GM19239 (cell line): ENCODE data around the gene F8.
"Not testable (repeated sequence)": the region's sequence is repeated elsewhere in the genome, so short reads cannot be mapped to it uniquely, and the experiment has no call there.

Experiments
- DNase-seq: peaks from one replicate; pipeline ENCODE4 v3.0.0; 2011; ENCODE audit warnings: low spot score; ENCODE audit not compliant: insufficient read length
- FAIRE-seq: peaks from 2 replicates; lab custom pipeline; 2011; peaks lifted over from hg19 to GRCh38; lab: Jason Lieb, UNC

Gene F8

GRCh38 chrX:154822029-154822428 lies 200.5 kb downstream of the F8 start:
- FAIRE-seq (no peak), DNase-seq (no peak)

- DNase-seq (no peak), FAIRE-seq (no peak)
Observed at GRCh38 chrX:154821523-154821922, 201.0 kb downstream of the F8 start.

- no peak for DNase-seq
- no peak for FAIRE-seq
Observed at GRCh38 chrX:154819771-154820341, 202.7 kb downstream of the F8 start.

GRCh38 chrX:154818916-154819770 lies 203.4 kb downstream of the F8 start:
- FAIRE-seq (peak; percentile 18), DNase-seq (no peak)

GRCh38 chrX:154817048-154817618 lies 205.4 kb downstream of the F8 start:
- not testable (repeated sequence) for DNase-seq, FAIRE-seq

GRCh38 chrX:154816326-154816898 lies 206.1 kb downstream of the F8 start:
- not testable (repeated sequence) for FAIRE-seq, DNase-seq

- DNase-seq (no peak), FAIRE-seq (no peak)
Observed at GRCh38 chrX:154815274-154815818, 207.2 kb downstream of the F8 start.

- FAIRE-seq (peak; percentile 55), DNase-seq (no peak)
Observed at GRCh38 chrX:154813801-154814200, 208.7 kb downstream of the F8 start.

- FAIRE-seq (no peak), DNase-seq (no peak)
Observed at GRCh38 chrX:154812341-154813101, 210.0 kb downstream of the F8 start.

GRCh38 chrX:154809939-154810665 lies 212.4 kb downstream of the F8 start:
- FAIRE-seq (no peak), DNase-seq (no peak)

- DNase-seq (no peak), FAIRE-seq (no peak)
Observed at GRCh38 chrX:154806837-154807501, 215.6 kb downstream of the F8 start.

- no peak for FAIRE-seq
Observed at GRCh38 chrX:154805696-154806091, 216.8 kb downstream of the F8 start.

GRCh38 chrX:154804957-154805695 lies 217.4 kb downstream of the F8 start, which contains the start of gene MPP1:
MPP1 (minus strand) TSS chrX:154805485; CDS start chrX:154805373, 112 bp downstream.
- peak; percentile 95 for FAIRE-seq
- DNase-seq = peak; percentile 52

More at GRCh38 chrX:154805696-154806091, 216.8 kb downstream of the F8 start:
- DNase-seq = no peak

- FAIRE-seq (peak; percentile 86), DNase-seq (no peak)
Observed at GRCh38 chrX:154804261-154804956, 218.1 kb downstream of the F8 start.

- FAIRE-seq = peak; percentile 26
- DNase-seq = no peak
Observed at GRCh38 chrX:154802947-154803346, 219.6 kb downstream of the F8 start.

GRCh38 chrX:154800478-154801210 lies 221.9 kb downstream of the F8 start:
- DNase-seq (no peak), FAIRE-seq (no peak)
